Superior temporal gyrus (tissue), 1 donor: Measurements from ENCODE around the gene ZNF385C.
"Not testable (repeated sequence)": the region's sequence is repeated elsewhere in the genome, so short reads cannot be mapped to it uniquely, and the experiment has no call there.

Experiments
- DNase-seq: peaks from one replicate; pipeline ENCODE4 v3.0.0-alpha.2; 2016; ENCODE audit errors: extremely low spot score

Gene ZNF385C, protein sequence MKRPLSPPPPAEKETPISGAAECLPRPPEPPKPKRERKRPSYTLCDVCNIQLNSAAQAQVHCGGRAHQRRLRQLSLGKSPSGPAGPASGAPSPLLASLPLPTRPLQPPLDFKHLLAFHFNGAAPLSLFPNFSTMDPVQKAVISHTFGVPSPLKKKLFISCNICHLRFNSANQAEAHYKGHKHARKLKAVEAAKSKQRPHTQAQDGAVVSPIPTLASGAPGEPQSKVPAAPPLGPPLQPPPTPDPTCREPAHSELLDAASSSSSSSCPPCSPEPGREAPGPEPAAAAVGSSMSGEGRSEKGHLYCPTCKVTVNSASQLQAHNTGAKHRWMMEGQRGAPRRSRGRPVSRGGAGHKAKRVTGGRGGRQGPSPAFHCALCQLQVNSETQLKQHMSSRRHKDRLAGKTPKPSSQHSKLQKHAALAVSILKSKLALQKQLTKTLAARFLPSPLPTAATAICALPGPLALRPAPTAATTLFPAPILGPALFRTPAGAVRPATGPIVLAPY

DNA sequence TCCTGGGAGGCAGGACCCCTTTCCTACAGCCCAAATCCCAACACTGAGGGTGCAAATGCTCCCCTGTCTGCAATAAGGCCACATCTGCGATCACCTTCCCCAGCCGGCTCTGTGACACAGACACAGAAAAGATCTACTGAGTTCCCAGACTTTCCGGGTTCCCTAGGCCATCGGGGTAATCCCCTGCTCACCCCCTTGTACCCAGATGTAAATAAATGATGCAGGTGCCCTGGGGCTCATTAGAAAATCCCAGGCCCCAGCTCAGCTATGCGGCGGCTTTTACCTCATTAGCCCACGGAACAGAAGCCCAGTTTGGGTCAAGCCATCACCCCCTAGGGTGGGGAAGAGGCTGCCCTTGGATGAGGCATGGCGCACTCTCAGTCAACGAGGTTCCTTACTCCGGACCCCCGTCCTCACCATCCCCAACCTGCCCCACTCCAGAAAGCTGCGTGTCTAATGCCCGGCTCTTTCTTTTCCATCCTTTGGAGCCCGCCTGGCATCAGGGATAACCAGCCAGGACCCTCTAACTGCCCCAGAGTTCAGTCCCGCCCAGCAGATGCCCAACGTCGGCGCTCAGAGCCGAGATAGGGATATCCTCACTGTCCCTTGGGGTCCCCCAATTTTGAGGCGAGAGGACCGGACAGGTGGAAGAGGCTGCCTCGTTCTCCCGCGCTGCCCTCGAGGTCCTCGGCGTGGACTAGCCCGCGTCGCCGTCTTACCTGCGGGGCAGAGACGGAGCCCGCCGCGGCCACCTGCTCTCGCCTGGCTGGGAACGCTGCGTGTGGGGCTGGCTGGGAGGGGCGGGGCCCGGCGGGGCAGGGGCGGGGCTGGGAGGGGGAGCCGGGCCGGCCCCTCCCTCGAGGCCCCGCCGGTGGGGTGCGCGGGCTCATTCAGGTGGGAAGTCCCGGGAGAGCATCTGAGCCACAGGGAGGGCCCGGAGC, at the start of gene ZNF385C:
ZNF385C (minus strand) TSS at position 783 of the 941 bp plus-strand sequence. CDS start 35,417 bp downstream, outside the sequence.
- DNase-seq: no peak

DNA sequence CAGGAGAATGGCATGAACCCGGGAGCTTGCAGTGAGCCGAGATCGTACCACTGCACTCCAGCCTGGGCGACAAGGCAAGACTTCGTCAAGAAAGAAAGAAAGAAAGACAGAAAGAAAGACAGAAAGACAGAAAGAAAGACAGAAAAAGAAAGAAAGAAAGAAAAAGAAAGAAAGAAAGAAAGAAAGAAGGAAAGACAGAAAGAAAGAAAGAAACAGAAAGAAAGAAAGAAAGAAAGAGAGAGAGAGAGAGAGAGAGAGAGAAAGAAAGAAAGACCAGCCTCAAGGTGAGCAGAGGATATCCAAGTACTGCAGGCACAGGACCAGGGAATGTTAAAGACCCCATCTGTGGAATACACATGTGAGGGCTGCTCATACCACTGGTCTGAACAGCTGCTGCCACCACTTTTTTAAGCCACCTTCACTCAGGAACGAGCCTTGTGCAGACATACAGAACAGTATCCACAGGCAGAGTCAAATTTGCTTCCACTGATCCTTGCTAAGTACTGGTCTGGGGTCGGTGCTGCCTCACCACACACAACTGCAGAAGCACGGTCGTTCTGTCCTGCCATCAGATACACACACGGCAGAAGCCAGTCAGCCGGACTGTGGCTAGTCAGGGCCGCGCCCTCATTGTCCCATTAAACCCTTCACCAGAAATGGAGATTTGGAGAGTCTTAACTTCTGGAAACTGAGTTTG, 48.8 kb upstream of the ZNF385C start:
- no peak for DNase-seq

DNA sequence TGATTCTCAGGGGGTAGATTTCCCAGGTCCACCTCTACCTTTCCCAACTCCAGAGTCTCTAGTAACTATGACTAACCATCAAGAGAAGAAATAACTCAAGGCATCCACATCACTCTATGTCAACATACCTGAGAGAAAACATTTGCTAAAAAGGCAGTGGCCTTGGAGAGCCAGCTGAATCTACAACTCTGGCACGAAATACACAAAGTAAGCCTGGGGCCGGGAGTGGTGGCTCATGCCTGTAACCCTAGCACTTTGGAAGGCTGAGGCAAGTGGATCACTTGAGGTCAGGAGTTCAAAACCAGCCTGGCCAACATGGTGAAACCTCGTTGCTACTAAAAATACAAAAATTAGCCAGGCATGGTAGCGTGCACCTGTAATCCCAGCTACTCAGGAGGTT, 44.9 kb upstream of the ZNF385C start:
- not testable (repeated sequence) for DNase-seq

DNA sequence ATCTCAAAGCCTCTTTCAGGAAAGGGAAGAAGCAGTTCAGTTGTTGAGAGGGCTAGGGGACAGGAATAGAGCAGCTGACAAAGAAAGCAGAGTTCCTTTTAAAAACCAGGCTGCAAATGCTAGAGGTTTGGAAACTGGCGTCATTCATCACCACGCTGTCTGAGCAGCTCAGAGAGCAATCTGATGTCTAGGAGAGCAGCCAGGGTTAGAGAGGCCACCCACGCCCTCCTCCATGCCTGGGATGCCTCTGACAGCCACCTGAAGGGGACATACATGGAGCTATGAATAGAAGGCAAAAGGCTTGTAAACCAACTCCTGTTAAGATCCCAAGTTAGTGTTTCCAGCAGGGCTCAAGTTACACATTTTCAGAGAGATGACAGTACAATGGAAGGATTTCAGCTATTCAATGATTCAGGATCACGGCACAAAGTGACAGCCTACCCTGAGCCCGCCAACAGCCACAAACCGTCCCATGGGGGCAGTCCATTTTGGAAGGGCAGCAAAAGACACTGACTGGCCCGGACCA, 44.2 kb upstream of the ZNF385C start:
- no peak for DNase-seq

DNA sequence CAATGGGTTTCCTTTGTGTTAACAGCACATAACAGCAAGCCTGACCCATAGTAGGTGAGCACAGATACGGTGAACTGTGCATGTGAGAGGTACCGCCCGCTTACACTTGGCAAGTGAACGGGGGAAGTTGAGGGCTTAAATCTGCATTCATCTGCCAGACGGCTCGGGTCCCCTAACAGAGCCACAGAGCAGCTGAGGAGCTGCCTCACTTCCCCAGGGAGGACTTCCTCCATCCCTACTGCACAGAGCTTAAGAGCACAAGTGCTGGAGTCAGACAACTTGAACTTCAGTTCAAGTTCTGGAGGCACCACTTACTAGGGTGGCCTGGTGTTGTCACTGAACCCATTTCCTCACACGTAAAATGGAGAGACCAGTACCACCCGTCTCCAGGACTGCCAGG, 43.1 kb upstream of the ZNF385C start:
- DNase-seq: no peak

DNA sequence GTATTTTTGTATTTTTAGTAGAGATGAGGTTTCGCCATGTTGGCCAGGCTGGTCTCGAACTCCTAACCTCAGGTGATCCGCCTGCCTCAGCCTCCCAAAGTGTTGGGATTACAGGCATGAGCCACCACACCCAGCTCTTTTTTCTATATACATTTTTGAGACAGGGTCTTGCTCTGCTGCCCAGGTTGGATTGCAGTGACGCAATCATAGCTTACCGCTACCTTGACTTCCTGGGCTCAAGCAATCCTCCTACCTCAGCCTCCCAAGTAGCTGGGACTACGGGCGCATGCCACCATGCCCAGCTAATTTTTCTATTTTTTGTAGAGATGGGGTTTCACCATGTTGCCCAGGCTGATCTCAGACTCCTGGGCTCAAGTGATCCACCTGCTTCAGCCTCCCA, 42.4 kb upstream of the ZNF385C start:
- not testable (repeated sequence) for DNase-seq

DNA sequence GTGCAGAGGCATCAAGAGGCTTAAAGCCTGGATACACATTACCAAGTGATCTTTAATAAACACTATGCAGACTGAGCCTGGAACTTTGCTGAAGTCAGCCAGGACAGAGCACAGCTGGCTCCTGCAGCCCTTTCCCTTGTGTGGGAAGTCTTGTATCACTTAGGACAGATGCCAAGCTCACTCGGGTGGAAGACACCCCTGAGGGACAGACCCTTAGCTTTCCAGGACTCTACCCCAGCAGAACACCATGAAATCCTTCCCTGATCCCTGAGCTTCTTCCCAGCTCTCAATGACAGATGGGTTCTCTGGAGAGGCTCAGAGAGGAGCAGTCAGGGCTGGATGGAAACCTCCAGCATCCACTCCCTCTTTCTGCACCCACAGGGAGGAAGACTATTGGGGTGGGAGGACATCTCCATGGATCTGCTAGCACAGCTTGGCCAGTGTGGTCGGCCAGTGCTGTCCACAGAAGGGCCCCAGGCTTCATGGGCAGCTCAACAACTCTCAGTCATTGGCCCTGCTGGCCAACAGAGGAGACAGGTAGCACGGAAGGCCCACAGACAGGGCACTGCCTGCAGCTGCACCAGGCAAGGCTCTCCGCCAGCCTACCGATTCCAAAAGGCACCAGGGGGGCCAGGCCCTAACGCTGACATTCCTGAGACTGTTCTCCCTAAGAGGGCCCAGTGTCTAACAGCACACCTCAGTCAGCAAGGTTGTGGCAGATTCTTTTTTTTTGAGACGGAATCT, 40.6 kb upstream of the ZNF385C start:
- DNase-seq: no peak

DNA sequence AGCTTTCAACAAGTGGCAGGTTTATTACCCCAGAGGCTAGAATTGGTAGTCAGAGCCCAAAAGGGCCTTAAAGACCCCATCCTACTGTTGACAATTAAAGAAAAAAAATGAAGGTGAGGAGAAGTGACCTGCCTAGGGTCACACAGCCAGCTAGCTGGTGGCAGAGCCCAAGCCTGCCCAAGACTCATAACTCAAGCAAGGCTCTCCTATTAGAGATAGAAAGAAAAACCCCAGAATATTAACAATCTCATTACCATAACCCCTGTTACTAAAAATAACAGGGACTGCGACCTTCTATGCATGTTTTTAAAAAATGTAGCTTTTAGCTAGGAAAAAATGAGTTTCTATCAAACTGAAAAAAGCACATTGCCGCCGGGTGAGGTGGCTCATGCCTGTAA, 38.4 kb upstream of the ZNF385C start:
- no peak for DNase-seq

DNA sequence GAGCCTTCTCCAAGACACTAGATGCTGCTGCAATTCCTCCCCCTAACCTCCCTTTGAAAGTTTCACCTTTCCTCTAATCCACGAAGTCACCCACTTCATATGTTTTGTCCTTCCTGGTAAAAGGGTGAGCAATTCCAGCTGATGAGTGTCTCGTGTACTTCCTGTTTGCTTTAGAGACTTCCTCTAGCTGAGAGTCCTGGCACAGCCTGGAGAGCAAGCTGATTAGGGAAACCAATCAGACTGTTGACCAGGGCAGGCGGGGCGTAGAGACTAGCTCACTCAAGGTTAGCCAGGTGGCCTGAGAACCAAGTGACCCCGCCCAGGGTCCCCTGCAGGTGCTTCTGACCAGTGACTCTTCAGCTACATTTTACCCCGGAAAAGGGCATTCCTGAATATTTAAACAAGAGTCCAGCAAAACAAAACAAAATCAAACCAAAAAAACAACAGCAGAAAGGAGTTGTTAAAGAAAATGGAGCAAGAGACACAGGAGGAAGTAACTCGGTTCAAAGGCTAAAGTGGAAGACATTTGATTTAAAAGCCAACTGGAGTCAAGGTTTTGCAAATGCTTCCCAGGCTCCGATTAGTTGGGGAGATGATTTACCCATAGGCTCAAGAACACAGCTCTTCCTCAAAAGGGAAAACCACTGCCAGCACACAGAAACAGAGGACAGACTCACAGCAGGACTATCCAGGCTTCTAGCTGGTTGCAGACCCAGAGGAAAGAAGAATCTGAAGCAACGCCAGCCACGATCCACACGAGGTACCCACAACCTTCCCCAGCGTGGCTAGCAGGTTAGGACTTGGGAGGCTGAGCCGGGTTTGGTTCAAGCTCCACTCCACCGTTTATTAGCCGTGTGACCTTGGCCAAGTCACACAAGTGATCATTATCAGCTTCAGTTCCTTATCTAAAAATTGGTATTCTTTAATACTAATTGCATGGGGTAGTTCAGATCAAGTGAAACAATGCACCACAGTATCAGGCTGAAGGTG, 37.7 kb upstream of the ZNF385C start:
- no peak for DNase-seq

DNA sequence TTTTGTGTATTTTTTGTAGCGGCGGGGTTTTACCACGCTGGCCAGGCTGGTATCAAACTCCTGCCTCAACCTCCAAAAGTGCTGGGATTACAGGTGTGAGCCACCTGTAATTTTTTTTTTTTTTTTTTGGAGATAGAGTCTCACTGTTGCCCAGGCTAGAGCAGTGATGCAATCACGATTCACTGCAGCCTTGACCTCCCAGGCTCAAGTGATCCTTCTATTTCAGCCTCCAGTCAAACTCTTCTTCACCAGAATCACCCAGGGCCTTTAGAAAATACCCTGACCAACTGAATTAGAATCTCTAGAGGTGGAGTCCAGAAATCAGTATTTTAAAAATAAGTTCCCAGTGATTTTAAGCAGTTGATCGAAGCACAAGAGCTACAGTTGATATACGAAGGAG, 36.9 kb upstream of the ZNF385C start:
- no peak for DNase-seq

DNA sequence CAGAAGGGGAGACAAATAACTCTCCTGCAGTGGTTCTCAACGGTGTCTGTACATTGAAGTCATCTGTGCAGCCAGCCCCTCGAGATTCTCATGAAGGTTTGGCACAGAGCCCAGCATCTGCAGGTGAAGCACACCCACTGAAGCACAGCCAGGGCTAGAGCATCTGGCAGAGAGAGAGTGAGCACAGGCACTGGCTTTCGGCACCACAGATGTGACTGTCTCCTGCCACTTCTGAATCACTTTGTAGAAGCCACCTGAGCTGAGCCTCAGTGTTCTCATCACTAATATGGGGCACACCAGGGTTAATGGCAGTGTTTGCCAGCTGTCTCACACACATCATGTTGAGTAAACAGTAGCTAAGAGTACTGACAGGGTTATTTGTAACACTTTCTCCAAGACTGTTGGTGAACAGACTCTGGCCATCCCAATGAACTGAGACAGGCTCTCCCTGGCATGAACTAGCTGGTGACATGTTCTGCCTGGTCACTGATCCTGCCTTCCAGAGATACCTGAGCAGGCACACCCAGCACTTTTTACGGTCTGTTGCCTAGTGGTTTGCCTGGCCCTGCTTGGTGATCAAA, 35.3 kb upstream of the ZNF385C start:
- DNase-seq: no peak

DNA sequence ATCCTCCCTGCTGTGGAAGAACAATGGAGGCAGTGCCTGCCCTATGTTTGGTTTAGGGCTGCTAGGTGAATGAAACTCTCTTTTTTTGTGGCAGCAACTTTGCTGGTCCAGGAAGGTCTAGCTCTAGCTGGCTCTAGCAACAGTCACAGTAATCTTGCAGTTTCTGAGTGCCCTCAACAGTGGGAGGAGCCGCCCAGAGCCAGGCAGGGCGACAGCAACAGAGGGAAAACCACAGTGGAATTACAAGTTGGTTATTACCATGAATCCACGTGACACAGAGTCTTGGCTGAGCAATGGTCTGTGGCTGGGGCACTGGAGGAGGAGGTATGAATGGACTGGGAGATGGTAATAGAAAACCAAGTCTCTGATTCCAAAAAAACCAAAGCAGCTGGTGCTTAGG, 34.7 kb upstream of the ZNF385C start:
- DNase-seq: peak; percentile 85

DNA sequence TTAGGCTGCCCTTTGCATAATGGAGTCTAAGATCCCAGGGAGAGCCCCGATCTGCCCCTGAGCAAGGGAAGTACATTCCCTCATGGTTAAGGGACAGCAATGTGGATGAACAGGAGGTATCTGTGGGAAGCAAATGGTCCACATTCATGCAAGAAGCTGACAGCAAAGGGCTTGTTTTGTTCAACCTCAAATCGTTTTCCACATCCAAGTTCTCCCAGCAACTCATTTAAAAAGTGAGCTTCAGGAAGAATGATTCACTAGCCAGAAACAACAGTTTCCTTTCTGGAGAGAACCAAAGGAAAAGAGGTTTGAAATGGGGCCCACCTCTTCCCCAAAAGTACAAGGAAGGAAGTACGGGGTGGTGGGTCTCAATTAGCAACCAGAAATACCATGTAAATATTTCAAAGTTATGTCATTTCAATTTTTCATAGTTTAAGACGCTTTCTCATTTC, 33.7 kb upstream of the ZNF385C start:
- DNase-seq: no peak

DNA sequence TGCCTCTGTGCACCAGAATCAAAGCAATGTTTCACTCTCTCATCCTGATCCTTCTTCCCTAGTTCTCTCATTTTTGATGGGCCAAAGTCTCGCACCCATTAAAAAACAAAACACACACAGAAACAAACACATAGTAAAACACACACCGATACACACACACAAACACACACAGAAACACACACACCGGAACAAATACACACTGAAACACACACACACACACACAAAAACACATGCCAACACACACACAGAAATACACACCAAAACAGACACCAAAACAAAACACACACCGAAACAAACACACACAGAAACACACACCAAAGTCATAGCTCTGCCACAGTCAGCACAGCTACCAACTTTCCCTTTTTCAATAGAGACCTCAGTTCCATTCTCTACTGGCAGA, 33.0 kb upstream of the ZNF385C start:
- DNase-seq: no peak

DNA sequence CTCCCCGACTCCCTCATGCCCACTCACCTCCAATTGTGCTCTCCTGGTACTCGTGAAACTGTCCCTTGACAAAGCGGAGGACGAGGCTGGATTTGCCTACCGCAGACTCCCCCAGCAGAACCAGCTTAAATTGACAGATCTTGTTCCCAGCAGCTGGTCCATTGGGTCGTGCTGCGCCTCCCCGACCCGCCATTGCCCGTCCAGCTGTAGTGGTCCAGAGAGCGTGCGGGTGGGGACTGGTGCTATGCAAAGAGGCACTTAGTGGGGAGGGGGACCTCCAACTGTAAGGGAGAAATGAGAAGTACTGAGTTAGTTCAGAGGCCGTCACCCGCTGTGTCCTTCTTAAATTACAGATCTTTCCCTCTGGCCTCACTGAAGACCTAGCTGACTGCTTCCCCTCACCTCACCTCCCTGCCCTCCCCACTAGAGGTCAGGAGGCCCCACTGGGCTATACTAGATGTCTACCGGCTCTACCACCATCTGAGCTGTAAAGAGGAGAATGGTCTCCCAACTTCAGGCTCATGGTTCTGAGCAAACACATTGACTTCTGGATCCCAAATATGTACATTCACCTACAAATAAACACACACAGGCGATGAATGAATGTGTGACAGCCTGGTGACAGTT, 32.1 kb upstream of the ZNF385C start:
- DNase-seq: no peak

DNA sequence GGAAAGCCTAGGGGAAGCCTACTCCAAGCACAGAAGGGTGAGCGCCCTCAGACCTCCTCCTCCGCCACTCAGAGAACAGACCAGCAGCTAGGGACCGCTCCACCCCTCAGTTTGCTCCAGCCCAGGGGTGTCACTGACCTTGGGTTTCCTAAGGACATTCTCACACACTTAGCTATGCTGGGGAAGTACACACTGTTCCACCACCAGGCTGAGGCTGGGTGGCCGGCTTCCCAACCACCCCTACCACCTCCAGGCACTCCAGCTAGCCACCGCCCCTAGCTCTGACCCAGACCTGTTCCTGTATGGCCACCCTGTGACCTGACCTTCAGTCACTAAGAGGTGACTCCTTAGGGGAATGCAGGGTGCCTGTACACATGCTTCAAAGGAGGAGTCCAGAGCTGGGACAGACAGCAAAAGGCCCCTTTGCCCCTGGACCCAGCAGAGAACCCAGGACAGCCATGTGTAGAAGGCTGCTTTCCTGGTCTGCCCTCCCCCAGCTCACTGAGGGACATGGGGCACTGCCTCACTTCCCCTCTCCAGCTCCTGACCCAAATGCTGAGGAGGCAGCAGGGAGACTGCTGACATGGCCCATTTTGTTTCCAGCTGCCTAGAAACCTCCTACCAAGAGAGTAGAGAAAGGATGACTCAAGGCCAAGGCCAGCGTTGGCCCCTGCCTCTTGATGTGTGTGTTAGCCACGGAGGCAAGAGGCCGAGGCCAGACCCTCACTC, 31.0 kb upstream of the ZNF385C start:
- no peak for DNase-seq

DNA sequence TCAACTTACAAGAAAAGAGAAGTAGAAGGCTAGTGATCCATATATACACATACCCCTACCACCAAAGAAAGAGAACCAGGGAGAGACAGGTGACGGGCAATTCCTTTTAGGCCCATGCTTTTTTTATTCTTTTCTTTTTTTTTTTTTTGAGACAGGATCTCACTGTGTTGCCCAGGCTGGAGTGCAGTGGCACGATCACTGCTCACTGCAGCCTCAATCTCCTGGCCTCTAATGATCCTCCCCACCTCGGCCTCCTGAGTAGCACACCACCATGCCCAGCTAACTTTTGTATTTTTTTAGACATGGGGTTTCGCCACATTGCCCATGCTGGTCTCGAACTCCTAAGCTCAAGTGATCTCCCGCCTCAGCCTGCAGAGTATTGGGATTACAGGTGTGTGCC, 29.1 kb upstream of the ZNF385C start:
- DNase-seq: no peak

DNA sequence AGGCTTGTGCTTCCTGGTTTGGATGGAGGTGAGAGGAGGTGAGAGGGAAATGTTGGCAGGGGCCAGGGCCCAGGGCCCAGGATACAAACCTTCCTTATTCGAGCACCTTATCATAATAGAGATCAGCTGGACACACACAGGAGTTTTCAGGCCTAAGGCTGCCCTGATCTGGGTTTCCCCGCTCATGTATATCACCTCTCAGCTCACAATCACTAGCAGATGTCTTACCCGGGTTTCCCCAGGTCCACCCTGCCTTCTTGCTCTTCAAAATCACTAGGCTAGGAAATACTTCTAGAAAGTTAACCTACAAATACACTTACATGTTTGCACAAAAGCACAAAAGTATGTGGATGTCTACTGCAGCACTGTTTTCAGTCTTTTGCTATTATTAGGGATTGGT, 28.6 kb upstream of the ZNF385C start:
- DNase-seq: no peak
